Breast epithelium (tissue), 3 donors: Measurements from ENCODE around the gene DLG1.

ENCODE experiments used
- CTCF ChIP-seq, 3 donors: fragments of 450-650 bp; IDR thresholded peaks; one replicate each; pipeline ENCODE4 v1.5.1; 2016 to 2017; ENCODE audit warnings: antibody characterized with exemption in 3 of 3, mild to moderate bottlenecking in 3 of 3, moderate library complexity in 3 of 3
- POLR2A ChIP-seq: fragments of 450-650 bp; IDR thresholded peaks from one replicate; pipeline ENCODE4 v1.6.1; 2016; ENCODE audit warnings: antibody characterized with exemption, mild to moderate bottlenecking, moderate library complexity

GRCh38 chr3:197104738-197105137 is 193.7 kb downstream of the DLG1 start:
- TF ChIP-seq POLR2A (no peak), CTCF (IDR thresholded peaks at IDR 0.05) (no peak)
